Prostate gland (tissue), 2 donors: Measurements from ENCODE around the gene FUBP1. TPM values are rescaled to one million over a fixed set of nuclear protein-coding genes. Genes with fewer than 3 reads are reported as not detected.
"Not testable (repeated sequence)": the region's sequence is repeated elsewhere in the genome, so short reads cannot be mapped to it uniquely, and the experiment has no call there.

Experiments used
- DNase-seq: peaks from one replicate; pipeline ENCODE4 v3.0.0-alpha.2; 2019; ENCODE audit warnings: low spot score
- H3K27ac ChIP-seq, 2 donors: fragments of 200-600 bp; sonication (generic); 2 replicates each; pipeline ENCODE4 v1.5.1; 2017 to 2019
- H3K27me3 ChIP-seq: fragments of 200-600 bp; sonication (generic); replicated peaks from 2 replicates; pipeline ENCODE4 v1.5.1; 2019; ENCODE audit not compliant: insufficient read depth
- H3K36me3 ChIP-seq, 2 donors: fragments of 200-600 bp; sonication (generic); 1 replicate in 1 of 2; 2 replicates in 1 of 2; pipeline versions ENCODE4 v1.5.1 to v1.8.1; 2017 to 2019
- H3K4me1 ChIP-seq: fragments of 200-600 bp; sonication (generic); replicated peaks from 2 replicates; pipeline ENCODE4 v1.5.1; 2019
- H3K4me3 ChIP-seq, 2 donors: fragments of 200-600 bp; sonication (generic); 2 replicates each; pipeline ENCODE4 v1.5.1; 2017 to 2019
- H3K9me3 ChIP-seq: fragments of 200-600 bp; sonication (generic); 2 replicates; pipeline ENCODE4 v1.5.1; 2017
- POLR2A ChIP-seq: fragments of 450-650 bp; IDR thresholded peaks from one replicate; pipeline ENCODE4 v1.6.1; 2016; ENCODE audit warnings: antibody characterized with exemption, mild to moderate bottlenecking
- POLR2AphosphoS5 ChIP-seq: sonication (generic); formaldehyde crosslinking; IDR thresholded peaks from one replicate; pipeline ENCODE4 v1.6.1; 2017; ENCODE audit warnings: antibody characterized with exemption
- WGBS: methylation state at CpG from one replicate; pipeline ENCODE4 v1.1.5; 2018; 5-methylcytosine and 5-hydroxymethylcytosine counted together
- intact Hi-C: fragments of 100-400 bp; cut with DNase I; formaldehyde crosslinking; loops from one replicate; pipeline ENCODE4 v1.14.2; 2022
- total RNA-seq, 2 donors: library from RNA; depleted of rRNA; stranded (reverse); fragments of >200 nt; gene quantifications; one replicate each; pipeline ENCODE4 v1.1.0, GENCODE V29; 2016
- TF ChIP-seq, protein P1 (sequence below), 4 experiments: fragments of 200-600 bp in 2 of 4; fragments of 450-650 bp in 2 of 4; sonication (generic) in 2 of 4; IDR thresholded peaks; 1 replicate in 3 of 4; 2 replicates in 1 of 4; pipeline ENCODE4 v1.5.1; 2016 to 2019; ENCODE audit warnings: antibody characterized with exemption in 4 of 4, mild to moderate bottlenecking in 2 of 4, moderate library complexity in 2 of 4

FUBP1 gene
- total RNA-seq = 100 to 1,000 TPM; 109 to 126 TPM

GRCh38 chr1:77978969-77979876, at the start of gene FUBP1:
TSS of gene FUBP1 (minus strand) at chr1:77979072. CDS start at chr1:77979004, 68 bp downstream.
- H3K27ac ChIP-seq = peak within 1 kb of the TSS; percentile 96 to 97
- no peaks in the 10 kb centered on the region for H3K27me3 ChIP-seq
- intact Hi-C loops = loop anchor here (1.0 to 10.0 kb wide), 5 partner anchors 25 to 297 kb away; partner anchors contain the start of genes DNAJB4, GIPC2 and ZZZ3
- no peaks in the 10 kb centered on the region for H3K9me3 ChIP-seq
- DNase-seq = peak; percentile 96
- TF ChIP-seq, protein P1, sequence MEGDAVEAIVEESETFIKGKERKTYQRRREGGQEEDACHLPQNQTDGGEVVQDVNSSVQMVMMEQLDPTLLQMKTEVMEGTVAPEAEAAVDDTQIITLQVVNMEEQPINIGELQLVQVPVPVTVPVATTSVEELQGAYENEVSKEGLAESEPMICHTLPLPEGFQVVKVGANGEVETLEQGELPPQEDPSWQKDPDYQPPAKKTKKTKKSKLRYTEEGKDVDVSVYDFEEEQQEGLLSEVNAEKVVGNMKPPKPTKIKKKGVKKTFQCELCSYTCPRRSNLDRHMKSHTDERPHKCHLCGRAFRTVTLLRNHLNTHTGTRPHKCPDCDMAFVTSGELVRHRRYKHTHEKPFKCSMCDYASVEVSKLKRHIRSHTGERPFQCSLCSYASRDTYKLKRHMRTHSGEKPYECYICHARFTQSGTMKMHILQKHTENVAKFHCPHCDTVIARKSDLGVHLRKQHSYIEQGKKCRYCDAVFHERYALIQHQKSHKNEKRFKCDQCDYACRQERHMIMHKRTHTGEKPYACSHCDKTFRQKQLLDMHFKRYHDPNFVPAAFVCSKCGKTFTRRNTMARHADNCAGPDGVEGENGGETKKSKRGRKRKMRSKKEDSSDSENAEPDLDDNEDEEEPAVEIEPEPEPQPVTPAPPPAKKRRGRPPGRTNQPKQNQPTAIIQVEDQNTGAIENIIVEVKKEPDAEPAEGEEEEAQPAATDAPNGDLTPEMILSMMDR (IDR thresholded peaks at IDR 0.05) = peak in 3 of 4 experiments; percentile 57 to 82 (median 78)
- TF ChIP-seq POLR2AphosphoS5 (peak; percentile 81), POLR2A (peak; percentile 54)
- H3K4me3 ChIP-seq = peak within 1 kb of the TSS; percentile 65 to 70
- WGBS = 0% methylated on average over 57 of the region's 57 CpGs
- H3K36me3 ChIP-seq = no peaks in the 10 kb centered on the region
- peaks cover 14% of the 10 kb centered on the region for H3K4me1 ChIP-seq

DNA sequence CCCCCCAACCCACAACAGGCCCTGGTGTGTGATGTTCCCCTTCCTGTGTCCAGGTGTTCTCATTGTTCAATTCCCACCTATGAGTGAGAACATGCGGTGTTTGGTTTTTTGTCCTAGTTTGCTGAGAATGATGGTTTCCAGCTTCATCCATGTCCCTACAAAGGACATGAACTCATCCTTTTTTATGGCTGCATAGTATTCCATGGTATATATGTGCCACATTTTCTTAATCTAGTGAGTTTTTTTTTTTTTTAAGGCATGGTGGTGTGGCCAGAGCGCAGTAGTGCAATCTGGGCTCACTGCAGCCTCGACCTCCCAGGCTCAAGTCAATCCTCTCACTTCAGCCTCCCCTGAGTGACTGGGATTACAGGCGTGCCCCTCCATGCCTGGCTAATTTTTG, 42.3 kb upstream of the FUBP1 start:
- intact Hi-C loops, H3K9me3 ChIP-seq, H3K27me3 ChIP-seq, DNase-seq, H3K4me1 ChIP-seq, H3K4me3 ChIP-seq, H3K36me3 ChIP-seq, H3K27ac ChIP-seq: not testable (repeated sequence)
- WGBS = 93% methylated on average over 4 of the region's 4 CpGs

- Histone ChIP-seq H3K9me3 (no peaks in the 10 kb centered on the region), H3K4me3 (no peak overlapping the region), H3K27ac (no peak overlapping the region), H3K27me3 (no peaks in the 10 kb centered on the region), H3K36me3 (no peaks in the 10 kb centered on the region), H3K4me1 (no peaks in the 10 kb centered on the region)
- DNase-seq = no peak
- intact Hi-C loops = no loop called here
- no peak for TF ChIP-seq POLR2A
- TF ChIP-seq POLR2AphosphoS5 = no peak
- TF ChIP-seq, protein P1 (IDR thresholded peaks at IDR 0.05) = no peak
- WGBS = 95% methylated on average over 1 of the region's 1 CpG
Observed at GRCh38 chr1:78019024-78019423, 40.2 kb upstream of the FUBP1 start.

GRCh38 chr1:78015148-78015547, 36.3 kb upstream of the FUBP1 start:
- TF ChIP-seq, protein P1 (IDR thresholded peaks at IDR 0.05) = no peak
- TF ChIP-seq POLR2AphosphoS5 (no peak), POLR2A (no peak)
- H3K9me3 ChIP-seq = no peaks in the 10 kb centered on the region
- H3K4me3 ChIP-seq = no peak overlapping the region
- no peaks in the 10 kb centered on the region for H3K36me3 ChIP-seq
- no peak overlapping the region for H3K27ac ChIP-seq
- intact Hi-C loops = no loop called here
- no peaks in the 10 kb centered on the region for H3K4me1 ChIP-seq
- DNase-seq = no peak
- no peaks in the 10 kb centered on the region for H3K27me3 ChIP-seq

- Histone ChIP-seq H3K27me3 (no peaks in the 10 kb centered on the region), H3K27ac (no peak overlapping the region), H3K36me3 (no peaks in the 10 kb centered on the region), H3K9me3 (no peaks in the 10 kb centered on the region), H3K4me1 (no peaks in the 10 kb centered on the region), H3K4me3 (no peak overlapping the region)
- WGBS = 92% methylated on average over 2 of the region's 2 CpGs
- TF ChIP-seq POLR2AphosphoS5 = no peak
- TF ChIP-seq, protein P1 (IDR thresholded peaks at IDR 0.05) = no peak
- TF ChIP-seq POLR2A = no peak
- no peak for DNase-seq
- intact Hi-C loops = no loop called here
Observed at GRCh38 chr1:78011050-78011449, 32.2 kb upstream of the FUBP1 start.
